H7 (cell line): Measurements from ENCODE around the gene KLK3. TPM values are rescaled to one million over a fixed set of nuclear protein-coding genes. Genes with fewer than 3 reads are reported as not detected.

Experiments
- DNase-seq: peaks from one replicate; pipeline ENCODE4 v3.0.0; 2012
- H3K27me3 ChIP-seq: 2 replicates; pipeline ENCODE4 v1.6.0; 2011; ENCODE audit warnings: mild to moderate bottlenecking, low read length; ENCODE audit not compliant: control insufficient read depth, insufficient read depth
- H3K36me3 ChIP-seq: replicated peaks from 2 replicates; pipeline ENCODE4 v1.5.1; 2011; ENCODE audit warnings: low read length; ENCODE audit not compliant: control insufficient read depth, insufficient read depth
- H3K4me3 ChIP-seq: 2 replicates; pipeline ENCODE4 v1.5.1; 2011; ENCODE audit warnings: low read depth, mild to moderate bottlenecking, control low read depth, low read length, moderate library complexity; ENCODE audit not compliant: insufficient read depth
- total RNA-seq: library from RNA; depleted of rRNA; stranded (reverse); fragments of >200 nt; shearing (Covaris generic); gene quantifications from 2 replicates; pipeline ENCODE4 v1.2.3, GENCODE V29; 2014

Gene KLK3
- total RNA-seq, 1 experiment from 2014 or later: not detected

DNA sequence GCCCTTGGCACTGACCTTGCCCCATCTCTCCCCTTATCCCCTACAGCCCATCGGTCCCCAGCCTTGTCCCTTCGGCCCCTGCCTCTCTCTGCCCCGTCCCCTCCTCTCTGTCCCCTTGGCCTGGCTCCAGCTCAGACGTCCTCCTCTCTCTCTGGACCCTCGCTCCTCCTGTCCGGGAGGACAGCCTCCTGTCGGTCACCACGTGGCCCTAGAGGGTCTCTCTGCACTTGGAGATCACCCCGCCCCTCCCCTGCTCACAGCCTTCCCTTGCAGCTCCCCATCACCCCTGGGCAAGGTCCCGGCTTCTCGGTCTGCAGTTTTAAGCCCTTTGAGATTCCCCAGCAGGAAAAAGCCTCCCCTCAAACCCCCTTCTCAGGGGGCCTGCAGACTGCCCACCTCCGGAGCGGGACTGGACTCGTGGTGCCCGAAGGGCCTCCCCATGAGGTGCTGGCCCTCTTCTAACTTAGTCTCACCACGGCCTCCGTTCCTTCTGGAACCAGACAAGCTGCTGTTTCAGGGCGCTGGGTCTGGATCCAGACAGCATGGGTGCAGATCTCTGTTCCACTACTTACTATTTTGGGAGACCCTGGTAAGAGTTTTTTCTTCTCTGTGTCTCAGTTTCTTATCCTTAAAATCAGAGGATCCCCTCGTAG, 18.0 kb upstream of the KLK3 start:
- DNase-seq: peak; percentile 77
- Histone ChIP-seq H3K4me3 (no peak overlapping the region), H3K36me3 (no peaks in the 10 kb centered on the region), H3K27me3 (peaks cover 25% of the 10 kb centered on the region)

DNA sequence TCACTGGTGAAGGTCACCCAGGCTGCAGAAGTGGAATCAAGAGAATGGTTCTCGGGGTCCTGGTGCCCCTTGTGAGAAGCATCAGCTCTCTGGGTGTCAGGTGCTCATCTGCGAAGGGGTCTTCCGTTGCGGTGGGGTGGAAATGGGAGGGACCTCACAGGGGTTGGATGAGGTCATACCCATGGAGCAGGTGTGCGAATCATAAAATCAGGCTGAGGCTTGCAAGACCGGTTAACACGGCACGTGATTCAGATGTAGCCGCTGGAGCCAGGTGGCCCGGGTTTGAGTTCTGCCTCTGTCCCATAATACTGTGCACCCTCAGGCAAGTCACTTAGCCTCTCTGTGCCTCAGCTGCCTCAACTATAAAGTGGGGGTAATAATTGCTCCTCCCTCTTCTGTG, 17.4 kb upstream of the KLK3 start:
- no peak overlapping the region for H3K4me3 ChIP-seq
- DNase-seq: peak; percentile 22
- H3K36me3 ChIP-seq: no peaks in the 10 kb centered on the region
- peaks cover 25% of the 10 kb centered on the region for H3K27me3 ChIP-seq

DNA sequence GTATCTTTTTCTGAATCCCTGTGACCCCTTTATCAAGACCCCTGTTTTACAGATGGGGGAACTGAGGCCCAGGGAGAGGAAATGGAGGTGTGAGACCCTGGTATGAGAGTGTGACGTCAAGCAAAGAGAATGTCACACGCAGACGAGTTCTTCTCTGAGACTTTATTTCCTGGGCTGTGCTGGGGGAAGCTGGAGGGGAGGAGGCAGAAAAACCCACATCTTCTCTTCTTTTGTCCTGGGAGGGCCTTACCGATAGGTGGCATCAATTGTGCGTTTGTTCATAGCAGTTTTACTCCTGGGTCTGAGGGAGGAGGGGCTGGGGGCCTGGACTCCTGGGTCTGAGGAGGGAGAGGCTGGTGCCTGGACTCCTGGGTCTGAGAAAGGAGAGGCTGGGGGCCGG, 16.5 kb upstream of the KLK3 start:
- no peak overlapping the region for H3K4me3 ChIP-seq
- peaks cover 25% of the 10 kb centered on the region for H3K27me3 ChIP-seq
- no peaks in the 10 kb centered on the region for H3K36me3 ChIP-seq
- DNase-seq: peak; percentile 84

DNA sequence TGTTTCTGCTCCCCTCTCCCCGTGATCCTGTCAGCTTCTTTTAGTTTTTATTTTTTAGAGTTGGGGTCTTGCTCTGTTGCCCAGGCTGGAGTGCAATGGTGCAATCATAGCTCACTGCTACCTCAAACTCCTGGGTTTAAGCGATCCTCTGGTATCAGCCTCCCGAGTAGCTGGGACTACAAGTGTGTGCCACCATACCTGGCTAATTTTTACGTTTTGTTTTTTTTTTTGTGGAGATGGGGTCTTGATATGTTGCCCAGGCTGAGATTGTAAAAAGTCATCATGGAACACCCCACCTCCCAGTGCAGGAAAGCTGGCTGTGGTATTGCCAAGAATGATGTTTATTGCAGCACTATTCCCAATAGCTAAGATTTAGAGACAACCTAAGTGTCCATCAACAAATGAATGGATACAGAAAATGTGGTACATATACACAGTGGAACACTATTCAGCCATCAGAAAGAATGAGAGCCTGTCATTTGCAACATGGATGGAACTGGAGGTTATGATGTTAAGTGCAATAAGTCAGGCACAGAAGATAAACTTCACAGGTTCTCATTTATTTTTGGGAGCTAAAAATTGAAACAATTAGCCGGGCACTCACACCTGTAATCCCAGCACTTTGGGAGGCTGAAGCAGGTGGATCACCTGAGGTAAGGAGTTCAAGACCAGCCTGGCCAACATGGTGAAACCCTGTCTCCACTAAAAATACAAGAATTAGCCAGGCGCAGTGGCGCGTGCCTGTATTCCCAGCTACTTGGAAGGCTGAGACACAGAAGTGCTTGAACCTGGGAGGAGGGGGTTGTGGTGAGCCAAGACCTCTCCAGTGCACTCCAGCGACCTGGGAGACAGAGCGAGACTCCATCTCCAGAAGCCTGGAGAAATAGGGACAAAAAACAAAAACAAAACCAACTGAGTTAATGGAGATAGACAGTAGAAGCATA, 14.7 kb upstream of the KLK3 start:
- no peaks in the 10 kb centered on the region for H3K36me3 ChIP-seq
- H3K27me3 ChIP-seq: peaks cover 30% of the 10 kb centered on the region
- no peak for DNase-seq
- no peak overlapping the region for H3K4me3 ChIP-seq

DNA sequence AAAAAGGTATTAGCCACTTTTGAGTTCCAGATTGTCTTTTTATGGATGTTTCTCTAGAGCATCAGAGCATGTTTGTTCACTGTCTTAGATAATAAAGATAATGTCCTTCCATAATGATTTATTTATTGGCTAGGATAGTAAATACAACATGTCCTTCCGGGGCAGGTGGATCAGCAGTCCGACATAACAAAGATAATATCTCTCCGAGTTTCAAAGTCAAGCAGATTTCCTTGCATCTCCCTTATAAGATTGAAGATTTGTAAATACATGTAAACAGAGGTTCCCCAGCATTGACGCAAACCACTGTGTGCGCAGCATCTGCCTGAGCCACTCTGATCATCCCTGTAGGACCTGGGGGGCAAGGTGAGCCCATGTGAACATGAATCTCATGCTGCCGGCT, 12.6 kb upstream of the KLK3 start:
- DNase-seq: no peak
- Histone ChIP-seq H3K27me3 (peaks cover 13% of the 10 kb centered on the region), H3K4me3 (no peak overlapping the region)

DNA sequence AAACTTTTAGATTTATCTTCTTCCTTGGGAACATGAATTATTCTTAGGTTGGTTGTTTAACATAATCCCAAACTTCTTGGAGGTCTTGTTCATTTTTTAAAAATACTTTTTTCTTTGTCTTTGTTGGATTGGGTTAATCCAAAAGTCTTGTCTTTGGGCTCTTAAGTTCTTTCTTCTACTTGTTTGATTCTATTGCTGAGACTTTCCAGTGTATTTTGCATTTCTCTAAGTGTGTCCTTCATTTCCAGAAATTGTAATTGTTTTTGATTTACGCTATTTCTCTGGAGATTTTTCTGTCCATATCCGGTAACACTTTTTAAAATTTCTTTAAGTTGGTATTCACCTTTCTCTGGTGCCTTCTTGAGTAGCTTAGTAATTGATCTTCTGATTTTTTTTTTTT, 11.5 kb upstream of the KLK3 start:
- no peak for DNase-seq
- H3K4me3 ChIP-seq: no peak overlapping the region
- H3K27me3 ChIP-seq: peaks cover 11% of the 10 kb centered on the region
- H3K36me3 ChIP-seq: no peaks in the 10 kb centered on the region

More for the DNA sequence above, 12.6 kb upstream of the KLK3 start:
- no peaks in the 10 kb centered on the region for H3K36me3 ChIP-seq

DNA sequence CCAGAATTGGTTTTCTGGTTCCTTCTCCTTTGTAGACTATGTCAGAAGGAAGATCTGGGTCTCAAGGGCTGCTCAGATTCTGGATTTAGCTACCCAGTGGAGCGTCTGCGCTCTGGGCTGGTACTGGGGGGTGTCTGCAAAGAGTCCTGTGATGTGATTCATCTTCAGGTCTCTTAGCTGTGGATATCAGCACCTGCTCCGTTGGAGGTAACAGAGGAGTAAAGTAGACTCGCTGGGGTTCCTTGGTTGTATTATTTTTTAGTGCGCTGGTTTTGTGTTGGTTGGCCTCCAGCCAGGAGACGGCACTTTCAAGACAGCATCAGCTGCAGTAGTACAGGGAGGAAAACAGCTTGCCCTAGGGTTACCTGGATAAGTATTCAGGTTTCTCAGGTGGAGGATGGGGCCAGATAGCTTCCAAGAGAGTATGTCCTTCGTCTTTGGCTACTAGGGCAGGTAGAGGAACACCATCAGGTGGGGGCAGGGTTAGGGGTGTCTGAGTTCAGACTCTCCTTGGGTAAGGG, 11.0 kb upstream of the KLK3 start:
- no peak for DNase-seq
- Histone ChIP-seq H3K27me3 (peaks cover 11% of the 10 kb centered on the region), H3K4me3 (no peak overlapping the region), H3K36me3 (no peaks in the 10 kb centered on the region)

DNA sequence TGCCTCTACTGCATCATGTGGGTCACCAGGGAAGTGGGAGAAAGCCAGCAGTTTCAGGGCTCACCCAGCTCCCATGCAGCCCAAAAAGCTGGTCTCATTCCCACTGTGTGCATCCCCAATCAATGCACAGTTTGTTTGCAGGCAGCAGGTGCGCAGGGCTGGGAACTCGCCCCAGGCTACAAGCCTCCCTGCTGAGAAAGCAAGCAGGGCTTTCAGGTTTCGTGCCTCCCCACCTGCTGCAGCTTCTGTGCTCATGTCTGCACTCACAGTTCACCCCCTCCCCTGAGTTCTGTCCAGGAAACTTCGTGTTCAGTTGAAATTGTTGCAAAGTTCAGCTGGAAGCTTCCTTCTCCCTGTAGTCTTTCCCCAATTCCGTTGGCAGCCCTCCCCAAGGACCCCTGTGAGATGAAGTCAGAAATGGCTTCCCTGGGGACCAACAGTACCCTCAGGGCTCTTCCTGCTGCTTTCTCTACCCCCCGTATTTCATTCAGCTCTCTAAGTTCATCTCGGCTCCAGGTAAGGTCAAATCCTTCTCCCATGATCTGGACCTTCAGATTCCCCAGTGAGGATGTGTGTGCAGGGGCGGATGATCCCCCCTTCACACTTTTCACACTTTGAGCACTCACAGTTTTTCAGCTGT, 10.3 kb upstream of the KLK3 start:
- Histone ChIP-seq H3K27me3 (peaks cover 11% of the 10 kb centered on the region), H3K36me3 (no peaks in the 10 kb centered on the region), H3K4me3 (no peak overlapping the region)
- DNase-seq: no peak

DNA sequence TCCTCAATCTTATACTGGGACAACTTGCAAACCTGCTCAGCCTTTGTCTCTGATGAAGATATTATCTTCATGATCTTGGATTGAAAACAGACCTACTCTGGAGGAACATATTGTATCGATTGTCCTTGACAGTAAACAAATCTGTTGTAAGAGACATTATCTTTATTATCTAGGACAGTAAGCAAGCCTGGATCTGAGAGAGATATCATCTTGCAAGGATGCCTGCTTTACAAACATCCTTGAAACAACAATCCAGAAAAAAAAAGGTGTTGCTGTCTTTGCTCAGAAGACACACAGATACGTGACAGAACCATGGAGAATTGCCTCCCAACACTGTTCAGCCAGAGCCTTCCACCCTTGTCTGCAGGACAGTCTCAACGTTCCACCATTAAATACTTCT, 4.0 kb upstream of the KLK3 start:
- H3K27me3 ChIP-seq: peaks cover 4% of the 10 kb centered on the region; the same call in 1 of the 2 replicates

DNA sequence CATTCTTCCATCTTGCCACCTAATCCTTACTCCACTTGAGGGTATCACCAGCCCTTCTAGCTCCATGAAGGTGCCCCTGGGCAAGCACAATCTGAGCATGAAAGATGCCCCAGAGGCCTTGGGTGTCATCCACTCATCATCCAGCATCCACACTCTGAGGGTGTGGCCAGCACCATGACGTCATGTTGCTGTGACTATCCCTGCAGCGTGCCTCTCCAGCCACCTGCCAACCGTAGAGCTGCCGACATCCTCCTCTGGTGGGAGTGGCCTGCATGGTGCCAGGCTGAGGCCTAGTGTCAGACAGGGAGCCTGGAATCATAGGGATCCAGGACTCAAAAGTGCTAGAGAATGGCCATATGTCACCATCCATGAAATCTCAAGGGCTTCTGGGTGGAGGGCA, 3.1 kb upstream of the KLK3 start:
- no peak for DNase-seq
- H3K4me3 ChIP-seq: no peak overlapping the region

More for the DNA sequence above, 4.0 kb upstream of the KLK3 start:
- H3K4me3 ChIP-seq: no peak overlapping the region
- DNase-seq: no peak
- no peaks in the 10 kb centered on the region for H3K36me3 ChIP-seq

DNA sequence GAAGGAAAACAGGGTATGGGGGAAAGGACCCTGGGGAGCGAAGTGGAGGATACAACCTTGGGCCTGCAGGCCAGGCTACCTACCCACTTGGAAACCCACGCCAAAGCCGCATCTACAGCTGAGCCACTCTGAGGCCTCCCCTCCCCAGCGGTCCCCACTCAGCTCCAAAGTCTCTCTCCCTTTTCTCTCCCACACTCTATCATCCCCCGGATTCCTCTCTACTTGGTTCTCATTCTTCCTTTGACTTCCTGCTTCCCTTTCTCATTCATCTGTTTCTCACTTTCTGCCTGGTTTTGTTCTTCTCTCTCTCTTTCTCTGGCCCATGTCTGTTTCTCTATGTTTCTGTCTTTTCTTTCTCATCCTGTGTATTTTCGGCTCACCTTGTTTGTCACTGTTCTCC, 2.7 kb downstream of the KLK3 start:
- DNase-seq: no peak

More for the DNA sequence above, 3.1 kb upstream of the KLK3 start:
- H3K27me3 ChIP-seq: peaks cover 4% of the 10 kb centered on the region; the same call in 1 of the 2 replicates
- H3K36me3 ChIP-seq: no peaks in the 10 kb centered on the region

DNA sequence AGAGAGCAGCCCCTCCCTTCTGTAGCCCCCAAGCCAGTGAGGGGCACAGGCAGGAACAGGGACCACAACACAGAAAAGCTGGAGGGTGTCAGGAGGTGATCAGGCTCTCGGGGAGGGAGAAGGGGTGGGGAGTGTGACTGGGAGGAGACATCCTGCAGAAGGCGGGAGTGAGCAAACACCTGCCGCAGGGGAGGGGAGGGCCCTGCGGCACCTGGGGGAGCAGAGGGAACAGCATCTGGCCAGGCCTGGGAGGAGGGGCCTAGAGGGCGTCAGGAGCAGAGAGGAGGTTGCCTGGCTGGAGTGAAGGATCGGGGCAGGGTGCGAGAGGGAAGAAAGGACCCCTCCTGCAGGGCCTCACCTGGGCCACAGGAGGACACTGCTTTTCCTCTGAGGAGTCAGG, 4.2 kb downstream of the KLK3 start:
- H3K27me3 ChIP-seq: no peaks in the 10 kb centered on the region
- H3K36me3 ChIP-seq: no peaks in the 10 kb centered on the region
- peak; percentile 89 for DNase-seq
- H3K4me3 ChIP-seq: no peak overlapping the region

More for the DNA sequence above, 2.7 kb downstream of the KLK3 start:
- no peaks in the 10 kb centered on the region for H3K36me3 ChIP-seq
- no peak overlapping the region for H3K4me3 ChIP-seq
- H3K27me3 ChIP-seq: no peaks in the 10 kb centered on the region

DNA sequence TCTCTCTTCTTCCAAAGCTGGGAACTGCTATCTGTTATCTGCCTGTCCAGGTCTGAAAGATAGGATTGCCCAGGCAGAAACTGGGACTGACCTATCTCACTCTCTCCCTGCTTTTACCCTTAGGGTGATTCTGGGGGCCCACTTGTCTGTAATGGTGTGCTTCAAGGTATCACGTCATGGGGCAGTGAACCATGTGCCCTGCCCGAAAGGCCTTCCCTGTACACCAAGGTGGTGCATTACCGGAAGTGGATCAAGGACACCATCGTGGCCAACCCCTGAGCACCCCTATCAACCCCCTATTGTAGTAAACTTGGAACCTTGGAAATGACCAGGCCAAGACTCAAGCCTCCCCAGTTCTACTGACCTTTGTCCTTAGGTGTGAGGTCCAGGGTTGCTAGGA, 5.1 kb downstream of the KLK3 start:
- Histone ChIP-seq H3K36me3 (no peaks in the 10 kb centered on the region), H3K4me3 (no peak overlapping the region), H3K27me3 (no peaks in the 10 kb centered on the region)
- no peak for DNase-seq

DNA sequence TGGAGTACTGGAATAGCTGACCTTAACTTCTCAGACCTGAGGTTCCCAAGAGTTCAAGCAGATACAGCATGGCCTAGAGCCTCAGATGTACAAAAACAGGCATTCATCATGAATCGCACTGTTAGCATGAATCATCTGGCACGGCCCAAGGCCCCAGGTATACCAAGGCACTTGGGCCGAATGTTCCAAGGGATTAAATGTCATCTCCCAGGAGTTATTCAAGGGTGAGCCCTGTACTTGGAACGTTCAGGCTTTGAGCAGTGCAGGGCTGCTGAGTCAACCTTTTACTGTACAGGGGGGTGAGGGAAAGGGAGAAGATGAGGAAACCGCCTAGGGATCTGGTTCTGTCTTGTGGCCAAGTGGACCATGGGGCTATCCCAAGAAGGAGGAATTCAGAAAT, 6.3 kb downstream of the KLK3 start:
- H3K27me3 ChIP-seq: no peaks in the 10 kb centered on the region
- no peak overlapping the region for H3K4me3 ChIP-seq
- H3K36me3 ChIP-seq: no peaks in the 10 kb centered on the region
- no peak for DNase-seq
